Measurements from ENCODE around the gene ARGLU1. TPM values are rescaled to one million over a fixed set of nuclear protein-coding genes. Genes with fewer than 3 reads are reported as not detected.

The ARGLU1 gene
- total RNA-seq, 4 donors from 2014 or later = 10.0 to 41.1 (median 12.9) TPM

DNA sequence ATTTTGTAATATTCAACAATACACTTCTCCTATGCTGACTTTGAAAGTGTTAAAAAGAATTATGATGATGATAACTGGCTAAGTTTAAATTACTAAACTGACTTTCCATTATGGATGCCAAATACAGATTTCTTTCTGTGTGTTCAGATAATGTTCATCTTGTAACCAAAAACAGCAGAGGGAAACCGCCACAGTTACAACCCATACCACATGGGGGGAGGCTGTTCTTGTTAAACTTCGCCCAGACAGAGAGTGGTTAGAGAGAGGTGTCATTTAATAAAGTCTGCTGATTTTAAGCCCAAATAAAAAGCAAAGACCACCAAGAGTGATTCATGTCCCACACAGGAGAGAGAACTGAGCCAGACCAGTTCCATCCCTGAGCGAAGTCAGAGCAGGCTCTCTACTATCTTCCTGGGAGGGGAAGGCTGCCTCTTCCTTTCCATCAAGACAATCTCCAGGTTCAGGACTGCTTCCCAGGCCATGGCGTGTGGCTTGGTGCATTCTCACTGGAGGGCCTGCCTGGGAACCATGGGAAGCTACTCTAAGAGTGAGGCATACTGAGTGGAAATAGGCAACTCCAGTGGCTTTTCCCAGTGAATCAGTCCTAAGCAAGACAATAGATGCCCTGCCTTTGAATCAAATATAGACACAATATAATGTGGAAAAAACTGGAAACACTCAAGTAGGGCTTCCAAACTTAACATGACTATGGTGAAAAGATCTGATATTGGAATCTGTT, 50.7 kb downstream of the ARGLU1 start:
- H3K36me3 ChIP-seq = no peaks in the 10 kb centered on the region
- no peak for ATAC-seq
- no peak overlapping the region for H3K4me3 ChIP-seq
- intact Hi-C loops (cut with DNase I; ENCODE audit: low total_unique reads) = no loop called here
- peak overlapping the region in 1 of 4 donors; percentile 53 for H3K27ac ChIP-seq
- H3K9me3 ChIP-seq = no peaks in the 10 kb centered on the region
- in situ Hi-C loops (cut with MboI; ENCODE audit: low sequenced_read_pairs in 4 of 4) = no loop called here
- TF ChIP-seq, protein P1, sequence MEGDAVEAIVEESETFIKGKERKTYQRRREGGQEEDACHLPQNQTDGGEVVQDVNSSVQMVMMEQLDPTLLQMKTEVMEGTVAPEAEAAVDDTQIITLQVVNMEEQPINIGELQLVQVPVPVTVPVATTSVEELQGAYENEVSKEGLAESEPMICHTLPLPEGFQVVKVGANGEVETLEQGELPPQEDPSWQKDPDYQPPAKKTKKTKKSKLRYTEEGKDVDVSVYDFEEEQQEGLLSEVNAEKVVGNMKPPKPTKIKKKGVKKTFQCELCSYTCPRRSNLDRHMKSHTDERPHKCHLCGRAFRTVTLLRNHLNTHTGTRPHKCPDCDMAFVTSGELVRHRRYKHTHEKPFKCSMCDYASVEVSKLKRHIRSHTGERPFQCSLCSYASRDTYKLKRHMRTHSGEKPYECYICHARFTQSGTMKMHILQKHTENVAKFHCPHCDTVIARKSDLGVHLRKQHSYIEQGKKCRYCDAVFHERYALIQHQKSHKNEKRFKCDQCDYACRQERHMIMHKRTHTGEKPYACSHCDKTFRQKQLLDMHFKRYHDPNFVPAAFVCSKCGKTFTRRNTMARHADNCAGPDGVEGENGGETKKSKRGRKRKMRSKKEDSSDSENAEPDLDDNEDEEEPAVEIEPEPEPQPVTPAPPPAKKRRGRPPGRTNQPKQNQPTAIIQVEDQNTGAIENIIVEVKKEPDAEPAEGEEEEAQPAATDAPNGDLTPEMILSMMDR (IDR thresholded peaks at IDR 0.05 in 4 of 5, conservative IDR thresholded peaks at IDR 0.05 in 1 of 5) = no peak
- no peak for TF ChIP-seq POLR2A (IDR thresholded peaks at IDR 0.05)
- DNase-seq = no peak
- H3K27me3 ChIP-seq = no peaks in the 10 kb centered on the region
- H3K4me1 ChIP-seq = peaks cover 12 to 30% of the 10 kb centered on the region in 2 donors

DNA sequence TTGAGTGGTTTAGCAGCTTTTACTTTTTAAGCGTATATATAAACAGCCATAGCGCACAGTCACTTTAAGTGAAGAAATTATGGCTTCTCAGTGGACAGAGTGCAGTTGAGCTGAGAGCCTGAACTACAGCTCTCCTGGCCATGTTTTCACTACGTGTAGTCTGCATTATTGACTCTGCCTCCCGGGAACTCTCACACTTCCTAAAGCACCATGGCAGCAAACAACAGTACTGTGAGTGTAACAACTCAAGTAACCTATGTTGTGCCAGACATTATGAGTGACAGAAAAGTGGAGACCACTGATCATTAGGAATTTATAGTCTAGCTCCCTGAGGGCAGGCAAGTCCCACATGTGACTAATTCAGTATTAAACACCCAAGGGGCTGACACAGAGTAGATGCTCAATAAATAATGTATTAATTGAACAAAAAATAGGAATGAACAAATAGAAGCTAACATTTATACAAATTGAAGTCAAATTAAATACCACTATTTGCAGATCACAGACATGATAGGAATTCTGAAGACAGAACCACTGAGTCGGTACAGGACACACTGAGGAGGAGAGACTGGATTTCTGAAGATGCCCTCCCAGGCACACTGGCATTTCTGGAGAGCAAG, 52.2 kb downstream of the ARGLU1 start:
- DNase-seq = no peak
- H3K9me3 ChIP-seq = no peaks in the 10 kb centered on the region
- H3K36me3 ChIP-seq = no peaks in the 10 kb centered on the region
- in situ Hi-C loops (cut with MboI; ENCODE audit: low sequenced_read_pairs in 4 of 4) = no loop called here
- no peak for ATAC-seq
- no peak for TF ChIP-seq POLR2A (IDR thresholded peaks at IDR 0.05)
- TF ChIP-seq, protein P1 (IDR thresholded peaks at IDR 0.05 in 4 of 5, conservative IDR thresholded peaks at IDR 0.05 in 1 of 5) = no peak
- intact Hi-C loops (cut with DNase I; ENCODE audit: low total_unique reads) = no loop called here
- H3K4me1 ChIP-seq = peaks cover 3 to 26% of the 10 kb centered on the region in 2 donors
- no peak overlapping the region for H3K4me3 ChIP-seq
- no peaks in the 10 kb centered on the region for H3K27me3 ChIP-seq
- H3K27ac ChIP-seq = peak overlapping the region in 2 of 4 donors; percentile 8 to 53

DNA sequence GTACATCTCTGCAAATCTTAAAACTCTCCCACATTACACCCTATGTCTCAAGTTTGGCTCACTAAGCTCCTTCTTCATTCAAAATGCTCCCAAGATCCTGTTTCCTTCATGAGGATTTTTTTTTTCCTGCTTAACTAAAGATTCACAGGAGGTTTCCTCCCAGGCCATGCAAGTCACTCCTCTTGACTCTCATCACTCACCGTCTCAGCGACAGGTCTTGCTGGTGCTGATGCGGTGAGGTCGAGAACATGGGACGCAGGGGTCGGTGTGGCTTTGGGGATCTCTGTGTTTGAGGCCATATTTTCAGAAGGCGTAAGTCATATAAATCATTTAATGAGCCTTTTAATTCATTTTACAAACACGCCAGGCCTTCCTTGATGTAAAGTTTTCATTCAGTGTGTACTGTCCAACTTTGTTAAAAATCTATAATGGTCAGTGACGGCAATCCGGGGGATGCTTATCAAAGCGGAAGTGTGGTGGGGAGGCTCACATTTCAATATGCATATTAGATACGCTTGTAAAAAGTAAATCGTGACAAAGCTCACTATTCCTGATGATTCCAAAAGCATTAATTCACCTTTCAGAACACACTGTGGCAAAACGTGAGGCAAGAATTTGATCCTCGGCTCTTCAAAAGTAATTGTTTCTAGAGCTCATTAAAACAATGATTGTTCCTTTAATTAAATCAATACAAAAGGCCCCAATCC, 52.9 kb downstream of the ARGLU1 start:
- ATAC-seq (no peak), DNase-seq (no peak)
- in situ Hi-C loops (cut with MboI; ENCODE audit: low sequenced_read_pairs in 4 of 4) (no loop called here), intact Hi-C loops (cut with DNase I; ENCODE audit: low total_unique reads) (no loop called here)
- Histone ChIP-seq H3K4me1 (peaks cover 0 to 20% of the 10 kb centered on the region in 2 donors), H3K36me3 (peaks cover 0 to 5% of the 10 kb centered on the region in 2 donors), H3K9me3 (no peaks in the 10 kb centered on the region), H3K4me3 (no peak overlapping the region), H3K27ac (peak overlapping the region in 2 of 4 donors; percentile 31 to 55), H3K27me3 (no peaks in the 10 kb centered on the region)
- no peak for TF ChIP-seq POLR2A (IDR thresholded peaks at IDR 0.05)
- TF ChIP-seq, protein P1 (IDR thresholded peaks at IDR 0.05 in 4 of 5, conservative IDR thresholded peaks at IDR 0.05 in 1 of 5) = no peak

- ATAC-seq = no peak
- no peak for TF ChIP-seq POLR2A (IDR thresholded peaks at IDR 0.05)
- TF ChIP-seq, protein P1 (IDR thresholded peaks at IDR 0.05 in 4 of 5, conservative IDR thresholded peaks at IDR 0.05 in 1 of 5) = no peak
- intact Hi-C loops (cut with DNase I; ENCODE audit: low total_unique reads) (no loop called here), in situ Hi-C loops (cut with MboI; ENCODE audit: low sequenced_read_pairs in 4 of 4) (no loop called here)
- Histone ChIP-seq H3K36me3 (peaks cover 0 to 5% of the 10 kb centered on the region in 2 donors), H3K27me3 (no peaks in the 10 kb centered on the region), H3K4me3 (no peak overlapping the region), H3K4me1 (peaks cover 4 to 23% of the 10 kb centered on the region in 2 donors), H3K9me3 (no peaks in the 10 kb centered on the region), H3K27ac (peak overlapping the region in 2 of 4 donors; percentile 14 to 55)
- DNase-seq = no peak
These were observed 54.6 kb downstream of the ARGLU1 start for GRCh38 chr13:106513025-106513983.

All from gastrocnemius medialis (tissue), 4 donors.